AG04450 (cell line): ENCODE results near the gene TMEM171. TPM values are rescaled to one million over a fixed set of nuclear protein-coding genes. Genes with fewer than 3 reads are reported as not detected.

ENCODE experiments used
- CTCF ChIA-PET: fragments of 300-600, 350-600 bp; formaldehyde crosslinking; extraction: SDS; loops from one replicate; lab custom pipeline; 2022; ENCODE audit warnings: antibody characterized with exemption, inconsistent platforms; lab: Charles Lee
- POLR2A ChIA-PET: fragments of 350-600 bp; formaldehyde crosslinking; extraction: SDS; loops from one replicate; lab custom pipeline; 2021; ENCODE audit warnings: antibody characterized with exemption, inconsistent platforms; lab: Yijun Ruan, JAX
- DNase-seq: peaks from one replicate; pipeline ENCODE4 v3.0.0-alpha.2; 2011; ENCODE audit warnings: low read depth, low spot score
- H3K27ac ChIP-seq: one replicate; pipeline ENCODE4 v1.5.1; 2012; ENCODE audit warnings: low read depth, low read length, control low read depth
- H3K27me3 ChIP-seq: one replicate; pipeline ENCODE4 v1.6.0; 2012; ENCODE audit warnings: low read length; ENCODE audit not compliant: control insufficient read depth, insufficient read depth
- H3K4me3 ChIP-seq: 2 replicates; pipeline ENCODE4 v1.5.1; 2011; ENCODE audit warnings: mild to moderate bottlenecking, low read depth, low read length, control low read depth
- H3K9me3 ChIP-seq: 2 replicates; pipeline ENCODE4 v1.5.1; 2012; ENCODE audit warnings: low read length; ENCODE audit not compliant: control insufficient read depth, insufficient read depth
- polyA plus RNA-seq: library from polyadenylated mRNA; depleted of rRNA; stranded (reverse); fragments of >200 nt; gene quantifications from 2 replicates; pipeline ENCODE4 v1.2.3, GENCODE V29; 2011; rRNA removed
- TF ChIP-seq, protein P1 (sequence below): IDR thresholded peaks from 2 replicates; pipeline ENCODE4 v1.5.1; 2011; ENCODE audit warnings: low read depth, low read length, control low read depth, inconsistent platforms

TMEM171 gene
- polyA plus RNA-seq, 1 experiment, result 10.6 TPM

DNA sequence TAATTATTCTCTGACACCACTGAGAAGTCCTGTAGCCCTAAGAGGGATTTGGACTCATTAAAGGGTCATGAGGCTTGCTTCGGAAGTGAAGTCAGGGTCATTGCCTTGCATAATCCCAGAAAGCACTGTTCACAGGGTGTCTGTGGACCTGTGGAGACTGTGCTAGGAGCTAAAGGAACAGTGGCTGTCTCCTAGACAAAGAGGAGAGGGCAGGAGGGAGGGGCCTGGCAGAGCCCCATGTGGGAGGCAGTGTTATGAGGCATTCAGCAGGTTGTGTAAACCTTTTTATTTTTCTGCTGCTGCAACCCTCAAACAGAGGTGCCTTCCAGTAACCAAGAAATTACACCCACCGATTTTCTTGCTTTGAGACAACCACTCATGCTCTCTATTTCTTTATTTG is 55.9 kb downstream of the TMEM171 start:
- Histone ChIP-seq H3K27me3 (peaks cover 13% of the 10 kb centered on the region), H3K9me3 (no peaks in the 10 kb centered on the region), H3K4me3 (no peak overlapping the region), H3K27ac (no peak overlapping the region)
- POLR2A ChIA-PET, result no interaction called here
- CTCF ChIA-PET, result interaction anchor here (1.0 to 1.8 kb wide), 2 partner anchors 26 to 93 kb away, joined by 5 to 8 read pairs; no protein-coding TSS in a partner anchor
- TF ChIP-seq, protein P1, sequence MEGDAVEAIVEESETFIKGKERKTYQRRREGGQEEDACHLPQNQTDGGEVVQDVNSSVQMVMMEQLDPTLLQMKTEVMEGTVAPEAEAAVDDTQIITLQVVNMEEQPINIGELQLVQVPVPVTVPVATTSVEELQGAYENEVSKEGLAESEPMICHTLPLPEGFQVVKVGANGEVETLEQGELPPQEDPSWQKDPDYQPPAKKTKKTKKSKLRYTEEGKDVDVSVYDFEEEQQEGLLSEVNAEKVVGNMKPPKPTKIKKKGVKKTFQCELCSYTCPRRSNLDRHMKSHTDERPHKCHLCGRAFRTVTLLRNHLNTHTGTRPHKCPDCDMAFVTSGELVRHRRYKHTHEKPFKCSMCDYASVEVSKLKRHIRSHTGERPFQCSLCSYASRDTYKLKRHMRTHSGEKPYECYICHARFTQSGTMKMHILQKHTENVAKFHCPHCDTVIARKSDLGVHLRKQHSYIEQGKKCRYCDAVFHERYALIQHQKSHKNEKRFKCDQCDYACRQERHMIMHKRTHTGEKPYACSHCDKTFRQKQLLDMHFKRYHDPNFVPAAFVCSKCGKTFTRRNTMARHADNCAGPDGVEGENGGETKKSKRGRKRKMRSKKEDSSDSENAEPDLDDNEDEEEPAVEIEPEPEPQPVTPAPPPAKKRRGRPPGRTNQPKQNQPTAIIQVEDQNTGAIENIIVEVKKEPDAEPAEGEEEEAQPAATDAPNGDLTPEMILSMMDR, result no peak
- no peak for DNase-seq

DNA sequence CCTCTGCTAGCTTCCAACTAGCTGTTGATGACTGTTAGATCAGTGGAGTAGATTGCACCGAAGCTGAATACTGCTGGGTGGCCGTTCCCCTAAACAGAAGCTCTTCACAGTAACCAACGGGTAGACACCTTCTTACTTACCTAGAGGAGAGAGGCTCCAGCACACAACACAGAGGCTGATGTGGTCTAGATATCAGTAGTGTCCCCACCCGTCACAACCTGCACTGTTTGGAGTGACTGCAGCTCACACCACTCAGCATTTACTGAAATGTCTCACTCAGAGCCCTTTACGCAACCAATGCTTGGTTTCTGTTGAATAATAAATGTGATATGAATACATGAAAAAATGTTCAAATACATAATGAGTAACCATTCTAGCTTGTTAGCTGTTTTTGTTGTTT is 57.9 kb downstream of the TMEM171 start:
- TF ChIP-seq, protein P1, result no peak
- peaks cover 7% of the 10 kb centered on the region for H3K27me3 ChIP-seq
- no peak overlapping the region for H3K27ac ChIP-seq
- DNase-seq, result no peak
- ChIA-PET POLR2A (no interaction called here), CTCF (interaction anchor here (1.5 kb wide), 2 partner anchors 14 to 38 kb away, joined by 4 to 6 read pairs; no protein-coding TSS in a partner anchor)
- no peak overlapping the region for H3K4me3 ChIP-seq
- H3K9me3 ChIP-seq, result no peaks in the 10 kb centered on the region

DNA sequence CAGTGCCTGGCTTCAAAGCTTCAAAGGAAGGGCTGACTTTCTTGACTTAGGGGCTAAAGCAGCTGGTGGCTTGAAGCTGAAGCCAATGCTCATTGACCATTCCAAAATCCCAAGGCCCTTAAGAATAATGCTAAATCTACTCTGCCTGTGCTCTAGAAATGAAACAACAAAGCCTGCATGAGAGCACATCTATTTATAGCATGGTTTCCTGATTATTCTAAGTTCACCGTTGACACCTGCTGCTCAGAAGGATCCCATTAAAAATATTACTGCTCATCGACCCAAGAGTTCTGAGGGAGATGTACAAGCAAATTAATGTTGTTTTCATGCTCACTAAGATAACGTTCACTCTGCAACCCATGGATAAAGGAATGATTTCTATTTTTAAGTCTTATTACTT is 59.4 kb downstream of the TMEM171 start:
- no peak for DNase-seq
- ChIA-PET CTCF (interaction anchor here (0.8 to 1.9 kb wide), 3 partner anchors 18 to 275 kb away, joined by 3 to 6 read pairs (median 3); no protein-coding TSS in a partner anchor), POLR2A (no interaction called here)
- TF ChIP-seq, protein P1, result no peak
- no peak overlapping the region for H3K27ac ChIP-seq
- peaks cover 5% of the 10 kb centered on the region for H3K9me3 ChIP-seq
- no peaks in the 10 kb centered on the region for H3K27me3 ChIP-seq
- no peak overlapping the region for H3K4me3 ChIP-seq

- no peak overlapping the region for H3K27ac ChIP-seq
- no peaks in the 10 kb centered on the region for H3K27me3 ChIP-seq
- peaks cover 7% of the 10 kb centered on the region for H3K9me3 ChIP-seq
- no peak for DNase-seq
- ChIA-PET CTCF (interaction anchor here (1.4 to 1.9 kb wide), 2 partner anchors 36 to 274 kb away, joined by 3 to 6 read pairs; no protein-coding TSS in a partner anchor), POLR2A (no interaction called here)
- TF ChIP-seq, protein P1, result no peak
- H3K4me3 ChIP-seq, result no peak overlapping the region
These were observed 60.2 kb downstream of the TMEM171 start for GRCh38 chr5:73180566-73180965.

Other genes with a start within 250 kb of the TMEM171 start
- gene FCHO2, start 164.5 kb upstream of the TMEM171 start, polyA plus RNA-seq, result 10.4 and 12.5 TPM in 2 replicates
- gene TMEM174, start 52.6 kb downstream of the TMEM171 start, polyA plus RNA-seq, result not detected in 2 replicates